ENCODE data around the gene PHACTR1. TPM values are rescaled to one million over a fixed set of nuclear protein-coding genes. Genes with fewer than 3 reads are reported as not detected.
"Not testable (repeated sequence)": the region's sequence is repeated elsewhere in the genome, so short reads cannot be mapped to it uniquely, and the experiment has no call there.

The PHACTR1 gene
- total and polyA plus RNA-seq, 5 experiments from 2014 or later: 0.07 to 3.0 (median 0.70) TPM

DNA sequence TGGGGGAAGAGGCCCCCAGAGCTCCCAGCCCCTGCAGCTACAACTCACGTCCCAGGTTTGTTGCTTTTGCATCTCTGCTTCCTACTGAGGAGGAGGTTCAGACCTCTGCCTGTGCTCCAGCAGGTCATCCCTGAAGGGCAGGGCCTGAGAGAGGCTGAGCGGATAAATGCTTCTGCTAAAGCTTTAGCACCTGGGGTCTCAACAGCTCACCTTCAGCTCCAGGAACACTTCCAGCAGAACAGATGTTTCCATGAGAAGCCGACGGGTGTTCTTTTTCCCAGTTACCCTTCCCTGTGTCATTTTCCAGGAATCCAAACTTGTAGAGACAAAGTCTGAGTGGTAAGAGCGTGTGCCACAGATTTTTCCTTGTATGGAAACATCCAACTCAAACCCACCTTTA is 403.0 kb downstream of the PHACTR1 start:
- no peak overlapping the region for H3K27ac Mint-ChIP-seq
- POLR2A ChIA-PET: no interaction called here
- H3K9me3 Mint-ChIP-seq: no peaks in the 10 kb centered on the region
- peaks cover 7 to 30% (median 13%) of the 10 kb centered on the region in 5 donors for H3K27me3 Mint-ChIP-seq
- H3K4me3 Mint-ChIP-seq: no peak overlapping the region
- H3K4me1 Mint-ChIP-seq: no peaks in the 10 kb centered on the region
- no peak for ATAC-seq
- no peaks in the 10 kb centered on the region for H3K36me3 Mint-ChIP-seq
- DNase-seq: no peak

DNA sequence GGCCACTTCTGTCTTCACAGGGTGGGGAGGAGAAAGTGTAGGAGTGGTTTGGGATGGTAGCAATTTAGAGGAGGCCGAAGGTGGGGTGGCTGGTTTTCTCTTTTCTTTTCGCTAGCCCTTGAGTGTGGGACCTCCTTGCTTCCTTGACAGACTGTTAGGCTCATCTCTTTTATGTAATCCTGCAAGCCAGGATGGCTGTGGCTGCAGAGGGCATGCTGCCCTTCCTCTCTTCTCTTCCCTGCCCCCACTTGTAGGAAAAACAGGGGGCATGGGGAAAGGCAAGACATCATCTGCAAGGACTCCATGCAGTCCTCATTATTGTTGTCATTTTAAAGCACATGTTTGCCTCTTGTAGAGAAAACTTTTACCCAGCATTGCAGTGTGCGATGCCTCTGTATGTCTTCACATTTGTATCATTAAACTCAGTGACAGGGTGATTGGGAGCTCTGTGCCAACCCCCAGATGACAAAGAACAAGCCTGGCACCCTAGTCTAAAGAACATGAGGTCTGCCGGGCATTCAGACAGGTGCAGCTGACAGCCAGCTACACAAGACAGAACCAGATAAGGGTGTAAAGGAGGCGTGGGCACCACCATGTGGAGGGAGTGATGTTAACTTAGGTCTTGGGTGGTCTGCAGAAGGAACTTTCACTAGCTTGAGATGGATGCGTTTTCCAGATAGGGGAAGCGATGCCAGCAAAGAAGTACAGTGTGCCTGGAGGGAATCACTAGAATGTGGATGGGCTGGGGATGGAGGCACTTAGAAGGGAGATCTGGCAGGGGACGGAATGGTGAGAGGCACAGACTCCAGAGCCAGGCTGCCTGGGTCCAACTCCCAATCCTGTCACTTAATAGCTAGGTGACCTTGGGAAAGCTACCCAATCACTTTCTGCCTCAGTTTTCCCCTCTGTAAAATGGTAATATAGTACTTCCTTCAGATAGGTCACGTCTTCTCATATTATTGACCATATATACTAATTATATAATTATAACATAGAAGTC is 404.2 kb downstream of the PHACTR1 start:
- no peaks in the 10 kb centered on the region for H3K9me3 Mint-ChIP-seq

DNA sequence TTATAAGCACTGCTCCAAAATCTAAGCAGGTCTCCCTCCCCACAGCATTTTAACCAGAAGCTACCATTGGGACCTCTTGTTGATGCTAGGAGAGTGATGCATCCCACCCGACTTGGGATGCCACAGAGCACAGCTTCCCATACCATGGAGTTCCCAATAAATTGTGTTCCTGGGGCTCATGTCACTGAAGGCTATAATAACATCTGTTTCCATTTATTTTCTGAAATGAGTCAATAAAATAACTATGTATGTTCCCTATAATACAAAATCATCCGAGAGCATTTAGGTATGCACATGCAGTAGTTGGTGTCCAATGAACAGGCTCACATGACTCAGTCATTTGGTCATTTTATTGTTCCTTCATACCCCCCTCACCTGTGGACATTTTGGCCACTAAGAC is 407.6 kb downstream of the PHACTR1 start:
- POLR2A ChIA-PET: no interaction called here
- H3K4me3 Mint-ChIP-seq: no peak overlapping the region

More for the DNA sequence above, 404.2 kb downstream of the PHACTR1 start:
- POLR2A ChIA-PET: no interaction called here
- Mint-ChIP-seq H3K27me3 (peaks cover 7 to 30% (median 14%) of the 10 kb centered on the region in 5 donors), H3K4me3 (no peak overlapping the region), H3K4me1 (no peaks in the 10 kb centered on the region), H3K36me3 (no peaks in the 10 kb centered on the region), H3K27ac (no peak overlapping the region)
- ATAC-seq: no peak
- no peak for DNase-seq

DNA sequence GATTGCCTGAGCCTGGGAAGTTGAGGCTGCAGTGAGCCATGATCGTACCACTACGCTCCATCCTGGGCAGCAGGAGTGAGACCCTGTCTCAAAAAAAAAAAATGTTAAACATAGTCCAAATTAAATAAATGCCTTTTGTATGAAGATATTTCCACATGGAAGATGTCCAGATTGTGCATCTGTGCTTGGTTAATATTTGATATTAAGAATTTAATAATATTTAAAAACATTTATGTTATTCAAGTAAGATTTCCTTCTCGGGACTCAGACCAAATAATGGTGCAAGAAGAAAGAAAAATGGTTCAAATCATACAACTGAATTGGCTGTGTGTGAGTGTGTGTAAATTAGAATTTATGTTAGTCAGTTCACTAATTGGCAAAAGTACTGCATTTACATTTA is 409.3 kb downstream of the PHACTR1 start:
- POLR2A ChIA-PET: no interaction called here
- H3K36me3 Mint-ChIP-seq: no peaks in the 10 kb centered on the region
- peaks cover 0 to 2% (median 0%) of the 10 kb centered on the region in 9 donors for H3K9me3 Mint-ChIP-seq
- H3K4me3 Mint-ChIP-seq: no peak overlapping the region
- DNase-seq: no peak
- no peak for ATAC-seq
- no peaks in the 10 kb centered on the region for H3K4me1 Mint-ChIP-seq
- H3K27me3 Mint-ChIP-seq: peaks cover 3 to 19% (median 7%) of the 10 kb centered on the region in 5 donors
- H3K27ac Mint-ChIP-seq: no peak overlapping the region

More for the DNA sequence above, 407.6 kb downstream of the PHACTR1 start:
- H3K27me3 Mint-ChIP-seq: peaks cover 5 to 30% (median 9%) of the 10 kb centered on the region in 5 donors
- H3K4me1 Mint-ChIP-seq: no peaks in the 10 kb centered on the region
- ATAC-seq: no peak
- no peak overlapping the region for H3K27ac Mint-ChIP-seq
- H3K36me3 Mint-ChIP-seq: no peaks in the 10 kb centered on the region
- peaks cover 0 to 2% (median 0%) of the 10 kb centered on the region in 9 donors for H3K9me3 Mint-ChIP-seq
- DNase-seq: no peak

DNA sequence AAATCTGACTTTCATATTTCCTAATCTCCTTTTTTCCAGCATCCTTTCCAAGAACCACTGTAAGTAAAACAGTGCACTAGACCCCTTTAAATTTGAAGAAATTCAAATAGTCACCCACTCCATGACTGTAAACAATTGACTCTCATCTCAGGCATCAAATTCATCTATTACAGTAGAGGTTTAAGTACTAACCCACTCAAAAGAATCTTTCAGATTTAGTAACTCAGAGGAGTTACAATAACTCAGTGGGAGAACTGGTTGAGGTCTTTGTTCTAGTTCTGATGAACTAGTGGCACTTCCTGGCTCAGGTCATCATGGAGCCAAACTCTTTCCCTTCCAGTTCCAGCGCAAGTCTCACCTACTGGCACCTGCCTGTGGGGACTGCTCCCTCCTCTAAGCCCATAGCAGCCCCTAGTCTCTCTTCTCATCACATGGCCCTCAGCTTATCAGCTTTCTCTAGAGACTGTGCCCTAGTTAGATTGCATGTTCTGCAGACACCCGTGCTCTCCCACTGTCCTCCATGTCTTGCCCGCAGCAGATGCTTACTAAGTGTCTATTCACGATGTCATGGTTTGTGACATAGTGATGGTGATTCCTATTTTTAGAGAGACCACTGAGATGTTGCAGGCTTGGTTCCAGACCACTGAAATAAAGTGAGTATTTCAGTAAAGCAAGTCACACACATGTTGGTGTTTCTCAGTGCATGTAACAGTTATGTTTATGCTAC is 415.5 kb downstream of the PHACTR1 start:
- peaks cover 0 to 4% (median 0%) of the 10 kb centered on the region in 9 donors for H3K9me3 Mint-ChIP-seq
- H3K27me3 Mint-ChIP-seq: peaks cover 0 to 7% (median 5%) of the 10 kb centered on the region in 5 donors
- no peak overlapping the region for H3K27ac Mint-ChIP-seq
- POLR2A ChIA-PET: no interaction called here
- no peaks in the 10 kb centered on the region for H3K36me3 Mint-ChIP-seq
- no peaks in the 10 kb centered on the region for H3K4me1 Mint-ChIP-seq
- DNase-seq (no peak), ATAC-seq (no peak)
- H3K4me3 Mint-ChIP-seq: no peak overlapping the region

DNA sequence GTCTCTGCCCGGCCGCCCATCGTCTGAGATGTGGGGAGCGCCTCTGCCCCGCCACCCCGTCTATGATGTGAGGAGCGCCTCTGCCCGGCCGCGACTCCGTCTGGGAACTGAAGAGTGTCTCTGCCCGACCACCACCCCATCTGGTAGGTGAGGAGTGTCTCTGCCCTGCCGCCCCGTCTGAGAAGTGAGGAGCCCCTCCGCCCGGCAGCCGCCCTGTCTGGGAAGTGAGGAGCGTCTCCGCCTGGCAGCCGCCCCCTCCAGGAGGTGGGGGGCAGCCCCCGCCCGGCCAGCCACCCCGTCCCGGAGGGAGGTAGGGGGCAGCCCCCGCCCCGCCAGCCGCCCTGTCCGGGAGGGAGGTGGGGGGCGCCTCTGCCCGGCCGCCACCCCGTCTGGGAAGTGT is 417.3 kb downstream of the PHACTR1 start:
- H3K4me1 Mint-ChIP-seq, DNase-seq, H3K27me3 Mint-ChIP-seq, H3K9me3 Mint-ChIP-seq, H3K27ac Mint-ChIP-seq, H3K4me3 Mint-ChIP-seq, POLR2A ChIA-PET, ATAC-seq, H3K36me3 Mint-ChIP-seq: not testable (repeated sequence)

DNA sequence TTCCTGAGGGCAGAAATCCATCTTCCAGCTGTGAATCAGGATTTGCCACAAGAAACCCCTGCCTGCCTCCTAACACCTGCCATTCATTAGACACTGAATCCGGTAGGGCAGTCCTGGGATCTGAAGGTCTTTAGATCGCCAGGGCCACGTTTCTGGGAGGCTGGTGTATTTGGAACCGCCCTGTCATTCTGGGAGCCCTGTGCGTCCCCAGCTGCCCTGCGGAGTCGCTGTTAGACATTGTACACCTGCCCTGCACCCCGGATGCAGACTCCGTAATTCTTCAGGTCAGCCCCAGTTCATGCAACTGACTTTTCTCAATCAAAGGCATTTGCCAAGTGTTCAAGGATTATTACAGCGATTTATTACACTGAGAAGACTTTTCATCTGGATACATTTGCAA is 418.6 kb downstream of the PHACTR1 start:
- Mint-ChIP-seq H3K36me3 (no peaks in the 10 kb centered on the region), H3K4me3 (no peak overlapping the region), H3K4me1 (no peaks in the 10 kb centered on the region), H3K27me3 (peaks cover 0 to 6% (median 1%) of the 10 kb centered on the region in 5 donors), H3K9me3 (peaks cover 0 to 3% (median 0%) of the 10 kb centered on the region in 9 donors), H3K27ac (no peak overlapping the region)
- ATAC-seq (no peak), DNase-seq (no peak)
- POLR2A ChIA-PET: no interaction called here

DNA sequence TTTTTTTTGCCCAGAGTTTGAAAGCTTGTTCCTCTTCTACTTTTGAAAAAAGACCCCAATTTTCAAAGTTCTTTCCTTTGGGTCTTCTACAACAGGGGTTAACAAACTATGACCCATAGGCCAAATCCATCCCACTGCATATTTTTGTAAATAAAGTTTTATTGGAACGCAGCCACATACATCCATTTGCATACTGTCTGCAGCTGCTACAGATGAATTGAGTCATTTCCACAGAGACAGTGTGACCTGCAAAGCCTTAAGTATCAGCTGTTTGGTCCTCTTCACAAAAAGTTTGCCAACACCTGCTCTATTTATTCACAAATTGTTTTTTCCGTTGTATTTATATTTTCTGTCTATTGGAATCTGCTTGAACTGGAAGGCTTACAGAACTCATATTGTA is 422.6 kb downstream of the PHACTR1 start:
- Mint-ChIP-seq H3K36me3 (no peaks in the 10 kb centered on the region), H3K27ac (no peak overlapping the region), H3K4me3 (no peak overlapping the region), H3K9me3 (peaks cover 0 to 3% (median 0%) of the 10 kb centered on the region in 9 donors), H3K27me3 (peaks cover 0 to 6% (median 0%) of the 10 kb centered on the region in 5 donors), H3K4me1 (peaks cover 0 to 6% (median 0%) of the 10 kb centered on the region in 4 donors)
- DNase-seq: no peak
- POLR2A ChIA-PET: no interaction called here
- ATAC-seq: no peak

DNA sequence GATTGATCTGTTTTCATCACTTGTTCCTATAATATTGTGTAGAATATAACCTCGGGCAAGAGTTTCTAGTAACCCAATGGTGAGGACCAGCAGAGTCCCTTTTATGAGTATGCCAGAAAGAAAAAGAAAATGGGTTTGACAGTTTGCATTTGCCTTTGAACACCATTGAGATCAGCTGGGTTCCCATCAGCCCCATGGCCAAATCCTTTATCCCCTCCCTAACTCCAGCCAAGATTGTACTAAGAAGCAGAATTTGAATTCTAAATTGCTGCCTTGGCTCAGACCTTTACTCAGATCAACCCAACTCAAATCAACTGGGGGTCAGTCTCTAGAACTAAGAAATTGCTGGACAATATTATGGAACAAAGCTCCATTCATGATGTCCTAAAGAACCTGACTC is 424.4 kb downstream of the PHACTR1 start:
- no peaks in the 10 kb centered on the region for H3K27me3 Mint-ChIP-seq
- H3K9me3 Mint-ChIP-seq: no peaks in the 10 kb centered on the region
- POLR2A ChIA-PET: no interaction called here
- no peak overlapping the region for H3K4me3 Mint-ChIP-seq
- peaks cover 0 to 8% (median 0%) of the 10 kb centered on the region in 4 donors for H3K4me1 Mint-ChIP-seq
- no peak overlapping the region for H3K27ac Mint-ChIP-seq
- ATAC-seq (no peak), DNase-seq (no peak)
- no peaks in the 10 kb centered on the region for H3K36me3 Mint-ChIP-seq

DNA sequence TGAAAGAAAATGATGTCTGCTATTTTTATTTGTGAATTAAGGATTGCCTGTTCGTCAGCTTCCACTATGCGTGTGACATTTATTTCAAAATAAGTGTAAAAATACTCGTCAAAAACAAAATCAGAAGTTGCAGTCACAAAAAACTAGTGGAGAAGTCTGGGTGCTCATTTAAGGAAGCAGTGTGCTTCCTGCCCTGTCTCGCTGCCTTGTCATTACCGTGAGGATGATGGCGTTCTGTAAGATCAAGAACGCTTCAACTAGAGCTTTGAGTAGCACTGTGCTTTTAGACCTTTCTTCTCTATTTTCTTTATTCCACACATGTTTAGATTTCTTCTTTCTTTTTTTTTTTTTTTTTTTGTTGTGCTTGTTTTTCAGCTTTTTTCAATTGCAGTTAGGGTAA is 424.8 kb downstream of the PHACTR1 start:
- Mint-ChIP-seq H3K36me3 (no peaks in the 10 kb centered on the region), H3K4me1 (peaks cover 0 to 8% (median 0%) of the 10 kb centered on the region in 4 donors), H3K27me3 (no peaks in the 10 kb centered on the region), H3K4me3 (no peak overlapping the region), H3K9me3 (no peaks in the 10 kb centered on the region), H3K27ac (no peak overlapping the region)
- no peak for ATAC-seq
- no peak for DNase-seq
- POLR2A ChIA-PET: no interaction called here

DNA sequence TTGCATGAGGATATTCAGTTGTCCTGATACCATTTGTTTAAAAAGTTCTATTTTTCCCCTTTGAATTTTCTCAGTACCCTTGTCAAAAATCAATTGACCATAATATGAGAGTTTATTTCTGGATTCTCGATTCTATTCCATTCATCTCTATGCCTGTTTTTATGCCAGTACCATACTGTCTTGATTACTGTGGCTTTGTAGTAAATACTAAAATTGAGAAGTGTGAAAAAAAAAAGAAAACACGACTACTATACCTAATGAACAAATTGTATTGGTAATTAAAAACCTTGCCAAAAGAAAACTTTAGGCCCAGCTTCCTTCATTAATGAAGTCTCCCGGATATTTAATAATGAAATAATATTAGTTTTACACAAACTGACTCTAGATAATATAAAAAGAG is 426.0 kb downstream of the PHACTR1 start:
- ATAC-seq (no peak), DNase-seq (no peak)
- Mint-ChIP-seq H3K27me3 (no peaks in the 10 kb centered on the region), H3K9me3 (no peaks in the 10 kb centered on the region), H3K27ac (no peak overlapping the region), H3K4me3 (no peak overlapping the region), H3K4me1 (peaks cover 0 to 8% (median 0%) of the 10 kb centered on the region in 4 donors), H3K36me3 (no peaks in the 10 kb centered on the region)
- POLR2A ChIA-PET: no interaction called here

DNA sequence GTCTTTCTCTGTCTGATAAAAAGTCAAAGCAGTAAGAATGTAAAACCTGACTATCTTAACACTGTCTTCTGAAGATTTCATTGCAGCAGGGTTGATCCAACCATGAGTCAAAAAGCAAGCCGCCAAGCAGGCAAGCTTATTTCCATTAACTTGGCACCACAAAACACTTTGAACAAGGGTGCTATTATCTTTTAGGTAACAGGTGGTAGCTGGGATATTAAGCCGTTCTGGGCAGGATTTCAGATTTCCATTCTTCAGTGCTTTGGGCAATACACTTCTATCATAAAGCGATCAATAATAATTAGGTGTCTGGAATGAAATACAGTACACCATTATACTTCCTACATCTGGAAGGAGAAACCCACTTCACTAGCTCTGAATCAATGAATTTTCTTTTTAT is 429.9 kb downstream of the PHACTR1 start:
- Mint-ChIP-seq H3K36me3 (no peaks in the 10 kb centered on the region), H3K4me3 (no peak overlapping the region), H3K27ac (no peak overlapping the region), H3K4me1 (peaks cover 0 to 6% (median 0%) of the 10 kb centered on the region in 4 donors), H3K27me3 (no peaks in the 10 kb centered on the region), H3K9me3 (no peaks in the 10 kb centered on the region)
- POLR2A ChIA-PET: no interaction called here
- no peak for ATAC-seq
- DNase-seq: no peak

DNA sequence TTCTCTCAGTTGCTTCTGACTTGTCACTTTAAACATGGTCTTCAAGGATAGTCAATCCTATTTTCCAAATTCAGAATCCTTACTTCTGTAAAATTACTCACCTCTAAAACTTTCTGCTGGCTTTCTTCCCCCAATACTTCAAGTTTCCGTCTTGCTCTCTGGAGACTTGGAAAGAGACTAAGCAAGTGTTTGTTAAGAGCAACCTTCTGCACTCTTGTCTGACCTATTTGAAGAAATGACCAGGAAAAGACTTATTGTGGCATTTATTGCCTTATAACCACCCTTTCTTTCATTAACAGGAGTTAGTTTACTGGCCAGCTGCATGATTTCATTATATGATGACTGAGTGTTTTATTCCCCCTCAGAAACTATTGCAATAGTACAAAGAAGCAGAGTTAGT is 430.8 kb downstream of the PHACTR1 start:
- H3K27me3 Mint-ChIP-seq: peaks cover 0 to 1% (median 0%) of the 10 kb centered on the region in 5 donors
- DNase-seq (no peak), ATAC-seq (no peak)
- H3K4me3 Mint-ChIP-seq: no peak overlapping the region
- H3K4me1 Mint-ChIP-seq: peaks cover 0 to 2% (median 0%) of the 10 kb centered on the region in 4 donors
- H3K9me3 Mint-ChIP-seq: no peaks in the 10 kb centered on the region
- H3K36me3 Mint-ChIP-seq: no peaks in the 10 kb centered on the region
- POLR2A ChIA-PET: no interaction called here
- no peak overlapping the region for H3K27ac Mint-ChIP-seq

Data from naive thymus-derived CD8-positive, alpha-beta T cell (primary cell).